Effector memory CD4-positive, alpha-beta T cell (primary cell): ENCODE data around the gene OR4E2.

Experiments used
- DNase-seq, 3 donors: peaks; one replicate each; pipeline ENCODE4 v3.0.0-alpha.2; 2020
- H3K27ac ChIP-seq: 2 replicates; pipeline ENCODE4 v1.7.0; 2013; ENCODE audit warnings: mild to moderate bottlenecking, low read length, moderate library complexity; ENCODE audit not compliant: insufficient read depth, poor library complexity, severe bottlenecking
- H3K27me3 ChIP-seq: replicated peaks from 2 replicates; pipeline ENCODE4 v1.7.0; 2013; ENCODE audit warnings: mild to moderate bottlenecking, low read length; ENCODE audit not compliant: insufficient read depth, control insufficient read depth, poor library complexity, severe bottlenecking
- H3K36me3 ChIP-seq: 2 replicates; pipeline ENCODE4 v1.7.0; 2013; ENCODE audit warnings: mild to moderate bottlenecking, low read length, moderate library complexity; ENCODE audit not compliant: control insufficient read depth, insufficient read depth
- H3K4me1 ChIP-seq: 2 replicates; pipeline ENCODE4 v1.7.0; 2013; ENCODE audit warnings: low read length, mild to moderate bottlenecking; ENCODE audit not compliant: control insufficient read depth, insufficient read depth, poor library complexity, severe bottlenecking
- H3K4me3 ChIP-seq: 2 replicates; pipeline ENCODE4 v1.7.0; 2013; ENCODE audit warnings: low read length, low read depth, mild to moderate bottlenecking; ENCODE audit not compliant: insufficient read depth, poor library complexity, severe bottlenecking
- H3K9me3 ChIP-seq: 2 replicates; pipeline ENCODE4 v1.7.0; 2013; ENCODE audit warnings: mild to moderate bottlenecking, low read length, moderate library complexity; ENCODE audit not compliant: control insufficient read depth

Gene OR4E2

DNA sequence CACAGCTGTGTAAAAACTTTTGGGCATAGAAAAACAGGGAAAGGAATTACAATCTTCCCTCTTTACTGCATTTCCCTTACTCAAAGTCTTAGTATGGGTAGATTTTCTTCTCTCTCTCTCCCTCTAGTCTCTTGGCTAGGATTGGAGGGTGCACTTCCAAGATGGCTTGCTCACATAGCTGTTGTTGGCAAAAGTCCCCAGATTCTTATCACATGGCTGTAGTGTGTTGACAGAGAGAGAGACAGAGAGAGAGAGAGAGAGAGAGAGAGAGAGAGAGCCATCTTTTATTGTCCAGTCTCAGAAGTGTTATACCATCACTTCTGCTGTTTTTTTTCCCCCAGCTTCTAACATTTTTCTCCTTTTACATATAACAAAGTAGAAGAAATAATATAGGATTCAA lies 6.3 kb upstream of the OR4E2 start:
- Histone ChIP-seq H3K9me3 (no peaks in the 10 kb centered on the region), H3K4me1 (no peaks in the 10 kb centered on the region), H3K27ac (no peak overlapping the region), H3K4me3 (no peak overlapping the region), H3K36me3 (no peaks in the 10 kb centered on the region), H3K27me3 (no peaks in the 10 kb centered on the region)
- no peak for DNase-seq

DNA sequence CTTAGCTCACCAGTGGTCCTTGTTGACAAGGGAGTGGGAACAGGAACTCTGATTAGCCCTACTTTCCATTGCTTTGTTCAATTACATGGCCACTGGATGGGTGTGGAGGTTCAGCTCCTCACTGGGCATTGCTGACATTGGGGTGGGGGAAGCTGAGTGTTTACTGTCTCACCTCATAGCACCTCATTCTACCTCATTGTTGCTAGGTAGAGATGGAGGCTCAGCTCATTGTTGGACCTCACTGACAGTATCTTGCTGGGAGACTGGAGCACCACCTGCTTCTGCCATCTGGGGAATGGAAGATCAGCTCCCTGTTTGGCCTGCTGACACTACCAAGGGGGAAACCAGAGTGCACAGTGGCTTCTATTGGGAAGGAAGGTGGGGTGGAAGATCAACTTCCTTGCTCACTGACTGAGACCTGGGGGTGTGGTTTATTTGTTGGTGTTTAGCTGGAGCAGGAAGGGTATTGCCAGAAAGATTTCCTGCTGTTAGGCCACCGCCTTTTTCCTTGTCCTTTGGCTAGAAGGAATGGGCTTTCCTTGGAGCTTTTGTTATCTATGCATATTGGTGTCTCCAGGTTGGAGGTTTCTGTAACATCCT lies 1.3 kb upstream of the OR4E2 start:
- Histone ChIP-seq H3K36me3 (no peaks in the 10 kb centered on the region), H3K4me3 (no peak overlapping the region), H3K4me1 (no peaks in the 10 kb centered on the region), H3K27me3 (no peaks in the 10 kb centered on the region), H3K9me3 (no peaks in the 10 kb centered on the region), H3K27ac (no peak overlapping the region)
- no peak for DNase-seq

DNA sequence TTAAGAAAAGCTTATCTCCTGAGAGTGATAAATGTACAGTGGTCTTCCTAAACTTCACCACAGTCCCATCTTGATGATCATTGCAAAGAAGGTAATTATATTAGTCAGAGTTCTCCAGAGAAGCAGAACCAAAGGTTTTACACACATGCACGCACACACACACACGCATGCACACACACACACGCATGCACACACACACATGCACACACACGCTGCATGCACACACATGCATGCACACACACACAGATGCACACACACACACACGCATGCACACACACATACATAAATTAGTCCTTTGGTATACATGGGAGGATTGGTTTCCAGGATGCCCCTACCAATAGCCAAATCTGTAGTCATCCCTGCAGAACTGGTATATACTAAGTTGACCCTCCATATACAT lies 580 bp downstream of the OR4E2 start:
- no peaks in the 10 kb centered on the region for H3K4me1 ChIP-seq
- DNase-seq: no peak
- H3K27me3 ChIP-seq: no peaks in the 10 kb centered on the region
- H3K9me3 ChIP-seq: no peaks in the 10 kb centered on the region
- H3K36me3 ChIP-seq: no peaks in the 10 kb centered on the region
- no peak overlapping the region for H3K4me3 ChIP-seq
- H3K27ac ChIP-seq: no peak overlapping the region

DNA sequence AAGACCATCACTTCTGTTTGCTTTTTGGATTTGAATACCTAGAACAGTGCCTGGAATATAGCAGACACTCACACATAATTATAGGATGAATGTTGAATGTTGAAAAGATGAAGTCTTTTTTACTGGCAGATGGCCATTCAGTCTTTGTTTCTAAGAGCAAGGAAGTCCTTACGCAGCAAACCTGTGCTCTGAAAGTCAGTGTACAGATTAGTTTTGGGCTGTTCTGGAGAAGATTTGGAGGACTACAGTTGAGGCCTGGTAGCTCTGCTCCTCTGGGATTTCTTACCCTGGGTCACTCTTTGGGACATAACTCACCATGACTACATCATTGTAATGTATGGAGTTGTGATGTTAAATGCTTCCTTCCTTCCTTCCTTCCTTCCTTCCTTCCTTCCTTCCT lies 3.3 kb downstream of the OR4E2 start:
- no peaks in the 10 kb centered on the region for H3K27me3 ChIP-seq
- H3K4me1 ChIP-seq: no peaks in the 10 kb centered on the region
- no peaks in the 10 kb centered on the region for H3K9me3 ChIP-seq
- no peak overlapping the region for H3K27ac ChIP-seq
- no peak overlapping the region for H3K4me3 ChIP-seq
- no peaks in the 10 kb centered on the region for H3K36me3 ChIP-seq
- DNase-seq: no peak

DNA sequence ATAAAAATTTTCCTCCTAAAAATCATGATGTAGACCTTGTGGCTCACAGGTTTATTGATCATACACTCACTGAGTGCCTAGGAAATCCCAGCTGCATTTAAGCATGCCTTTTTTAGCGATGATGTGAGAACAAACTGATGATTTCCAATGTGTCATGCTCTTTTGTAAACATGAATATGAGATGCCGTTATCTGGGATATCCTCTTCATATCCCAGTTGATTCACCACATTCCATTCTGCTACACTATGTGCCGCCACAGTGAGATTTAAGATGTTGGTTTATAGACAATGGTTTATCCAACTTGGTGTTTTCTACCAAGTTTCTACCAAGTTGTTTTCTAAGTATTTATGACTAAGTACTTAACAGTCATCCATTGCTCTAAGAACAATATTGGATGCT lies 14.7 kb downstream of the OR4E2 start:
- Histone ChIP-seq H3K27me3 (peaks cover 7% of the 10 kb centered on the region), H3K27ac (no peak overlapping the region), H3K36me3 (no peaks in the 10 kb centered on the region), H3K4me1 (no peaks in the 10 kb centered on the region), H3K4me3 (no peak overlapping the region), H3K9me3 (no peaks in the 10 kb centered on the region)
- DNase-seq: no peak

DNA sequence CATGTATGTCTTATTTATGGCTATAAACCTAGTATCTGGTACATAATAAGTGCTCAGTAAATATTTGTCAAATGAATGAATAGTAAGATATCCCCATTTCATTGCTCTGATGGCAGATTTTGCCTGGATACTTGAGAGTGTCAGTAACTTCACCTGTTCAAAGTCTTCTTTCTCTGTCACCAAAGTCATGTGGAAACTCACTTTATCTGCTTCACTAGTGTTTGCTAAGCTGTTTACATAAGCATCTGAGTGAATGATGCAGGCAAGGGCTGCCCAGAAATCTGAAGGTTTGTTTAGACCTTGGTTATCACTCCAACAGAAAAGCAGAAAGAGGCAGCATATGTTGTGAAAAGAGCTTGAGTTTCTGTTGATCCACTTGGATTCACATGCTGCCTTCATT lies 15.6 kb downstream of the OR4E2 start:
- no peak overlapping the region for H3K4me3 ChIP-seq
- no peaks in the 10 kb centered on the region for H3K9me3 ChIP-seq
- H3K27ac ChIP-seq: no peak overlapping the region
- no peak for DNase-seq
- no peaks in the 10 kb centered on the region for H3K4me1 ChIP-seq
- H3K27me3 ChIP-seq: peaks cover 7% of the 10 kb centered on the region
- H3K36me3 ChIP-seq: no peaks in the 10 kb centered on the region

DNA sequence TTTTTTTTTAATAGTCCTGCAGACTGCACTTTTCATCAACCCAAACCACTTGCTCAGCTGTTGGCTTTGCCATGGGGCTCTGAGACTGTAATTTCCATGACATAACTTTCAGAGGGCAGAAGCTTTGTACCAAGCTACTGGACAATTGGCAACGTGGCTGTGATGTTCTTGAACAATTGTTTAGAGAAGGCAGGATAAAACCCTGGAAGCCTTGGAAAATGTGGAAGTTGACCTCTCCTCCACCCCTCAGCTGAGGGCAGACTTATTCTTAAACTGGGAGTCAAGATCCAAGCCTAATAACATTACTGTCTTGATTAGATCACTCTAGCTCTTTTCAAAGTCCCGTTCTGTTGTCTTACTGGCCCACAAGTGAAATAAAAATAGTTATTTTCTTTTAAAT lies 17.7 kb downstream of the OR4E2 start:
- no peak for DNase-seq
- Histone ChIP-seq H3K4me3 (no peak overlapping the region), H3K9me3 (peaks cover 8% of the 10 kb centered on the region), H3K4me1 (no peaks in the 10 kb centered on the region), H3K27ac (no peak overlapping the region), H3K27me3 (peaks cover 7% of the 10 kb centered on the region), H3K36me3 (no peaks in the 10 kb centered on the region)

DNA sequence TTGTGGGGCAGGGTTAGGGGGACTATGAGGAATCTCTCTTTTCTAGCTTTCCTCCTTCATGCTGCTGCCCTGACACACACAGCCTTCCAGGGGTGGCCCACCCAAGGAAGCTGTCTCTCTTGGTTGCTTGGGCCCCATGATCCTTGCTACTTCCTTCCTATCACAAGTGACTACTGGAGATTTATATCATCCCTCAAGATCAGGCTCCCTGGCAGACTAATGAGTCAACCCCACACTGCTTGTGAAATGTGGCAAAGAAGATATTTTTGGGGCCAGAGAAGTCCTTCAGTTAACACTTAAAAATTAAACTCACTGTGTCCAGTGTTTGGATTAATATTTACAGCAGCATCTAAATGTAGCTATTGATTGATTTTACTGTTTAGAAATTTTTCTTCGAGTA lies 18.5 kb downstream of the OR4E2 start:
- H3K9me3 ChIP-seq: peaks cover 8% of the 10 kb centered on the region
- no peaks in the 10 kb centered on the region for H3K36me3 ChIP-seq
- no peak overlapping the region for H3K4me3 ChIP-seq
- no peaks in the 10 kb centered on the region for H3K4me1 ChIP-seq
- H3K27me3 ChIP-seq: peaks cover 7% of the 10 kb centered on the region
- no peak overlapping the region for H3K27ac ChIP-seq
- DNase-seq: no peak

DNA sequence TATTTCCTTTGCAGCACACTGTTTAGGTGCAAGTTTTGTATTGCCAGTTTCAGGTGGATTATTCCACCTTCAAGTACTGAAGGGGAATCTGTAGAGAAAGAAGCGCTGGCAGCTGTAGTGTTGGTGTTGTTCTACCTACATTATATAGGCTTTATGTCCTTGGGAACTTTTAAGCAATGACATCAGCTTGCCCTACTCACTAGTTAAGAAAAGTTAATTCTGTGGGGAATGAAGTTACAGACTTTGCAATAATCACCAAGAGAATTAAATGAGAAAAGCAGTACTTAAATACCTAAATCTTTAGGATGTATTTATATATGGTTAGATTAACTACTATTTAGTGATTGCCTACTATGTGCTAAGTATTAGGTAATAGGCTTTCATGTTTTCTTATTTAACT lies 20.1 kb downstream of the OR4E2 start, which contains the start of gene OR4E1:
OR4E1 (minus strand) TSS at position 101 of the 400 bp plus-strand sequence. CDS start 2,883 bp downstream, outside the sequence.
- H3K27me3 ChIP-seq: peaks cover 11% of the 10 kb centered on the region
- DNase-seq: no peak
- no peak within 1 kb of the TSS for H3K4me3 ChIP-seq
- no peak within 1 kb of the TSS for H3K27ac ChIP-seq
- no peaks in the 10 kb centered on the region for H3K36me3 ChIP-seq
- peaks cover 8% of the 10 kb centered on the region for H3K9me3 ChIP-seq
- no peaks in the 10 kb centered on the region for H3K4me1 ChIP-seq

DNA sequence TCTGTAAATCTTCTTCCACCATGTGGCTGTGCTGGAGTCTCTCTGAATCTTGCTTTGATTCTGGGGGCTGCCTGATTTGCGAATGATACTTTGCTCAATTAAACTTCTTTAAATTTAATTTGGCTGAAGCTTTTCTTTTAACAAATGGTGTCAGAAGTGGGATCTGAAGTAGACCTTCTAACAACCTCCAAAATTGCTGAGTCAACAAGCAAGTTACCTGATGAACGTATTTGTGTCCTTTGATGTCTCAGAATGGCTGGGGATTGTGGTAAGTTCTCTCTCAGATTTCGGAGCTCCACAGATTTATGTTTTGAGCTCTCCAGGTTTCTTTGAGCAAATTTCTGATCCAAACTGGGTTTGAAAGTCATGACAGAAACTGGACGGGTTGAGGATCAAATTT lies 21.9 kb downstream of the OR4E2 start:
- Histone ChIP-seq H3K4me1 (no peaks in the 10 kb centered on the region), H3K27ac (no peak overlapping the region), H3K27me3 (peaks cover 8% of the 10 kb centered on the region), H3K36me3 (no peaks in the 10 kb centered on the region), H3K4me3 (no peak overlapping the region), H3K9me3 (peaks cover 8% of the 10 kb centered on the region)
- no peak for DNase-seq
